Activated CD4-positive, alpha-beta T cell treated with anti-CD3 and anti-CD28 coated beads for 4 hours (primary cell): ENCODE measurements around the gene VWA5B2.

ENCODE experiments used
- DNase-seq, 2 donors: peaks; one replicate each; pipeline ENCODE4 v3.0.0-alpha.2; 2020

Gene VWA5B2

GRCh38 chr3:184282941-184283340 lies 53.6 kb downstream of the VWA5B2 start:
- no peak for DNase-seq

- no peak for DNase-seq
Observed at GRCh38 chr3:184283681-184284080, 54.3 kb downstream of the VWA5B2 start.

GRCh38 chr3:184284696-184285095 lies 55.3 kb downstream of the VWA5B2 start:
- DNase-seq, result peak; percentile 22

- DNase-seq, result peak; percentile 56 to 67
Observed at GRCh38 chr3:184289426-184289938, 60.1 kb downstream of the VWA5B2 start.

GRCh38 chr3:184290331-184290730 lies 60.9 kb downstream of the VWA5B2 start:
- DNase-seq, result no peak

GRCh38 chr3:184291044-184291737 lies 61.8 kb downstream of the VWA5B2 start:
- no peak for DNase-seq
